GM23338 (cell line): ENCODE data around the gene TSHB. TPM values are rescaled to one million over a fixed set of nuclear protein-coding genes. Genes with fewer than 3 reads are reported as not detected.

Source experiments
- ATAC-seq: fragments of 200-7000 bp; cut with Tn5 transposase; 3 replicates; pipeline ENCODE4 v1.9.1; 2020
- DNase-seq: peaks from one replicate; pipeline ENCODE4 v3.0.0-alpha.2; 2015; ENCODE audit warnings: low spot score
- H2AFZ ChIP-seq: fragments of 200-600 bp; sonication (generic); 2 replicates; pipeline ENCODE4 v1.8.0; 2016; ENCODE audit warnings: antibody characterized with exemption, mild to moderate bottlenecking, moderate library complexity
- H3F3A ChIP-seq: fragments of 200-600 bp; sonication (generic); replicated peaks from 2 replicates; pipeline ENCODE4 v1.8.0; 2017; ENCODE audit warnings: antibody characterized with exemption, mixed run types, low read depth
- H3K27ac ChIP-seq: fragments of 200-600 bp; sonication (generic); 2 replicates; pipeline ENCODE4 v1.6.1; 2016; ENCODE audit warnings: low read depth
- H3K27me3 ChIP-seq: fragments of 200-600 bp; sonication (generic); 2 replicates; pipeline ENCODE4 v1.8.0; 2016; ENCODE audit warnings: mild to moderate bottlenecking, mixed run types, moderate library complexity; ENCODE audit not compliant: insufficient read depth
- H3K36me3 ChIP-seq: fragments of 200-600 bp; sonication (generic); 2 replicates; pipeline ENCODE4 v1.8.0; 2016; ENCODE audit warnings: mild to moderate bottlenecking; ENCODE audit not compliant: insufficient read depth
- H3K4me1 ChIP-seq: fragments of 200-600 bp; sonication (generic); 2 replicates; pipeline ENCODE4 v1.8.0; 2016; ENCODE audit warnings: mild to moderate bottlenecking, moderate library complexity; ENCODE audit not compliant: insufficient read depth
- H3K4me2 ChIP-seq: fragments of 200-600 bp; sonication (generic); 2 replicates; pipeline ENCODE4 v1.7.1; 2017; ENCODE audit warnings: mixed run types
- H3K4me3 ChIP-seq: fragments of 200-600 bp; sonication (generic); 2 replicates; pipeline ENCODE4 v1.6.1; 2016; ENCODE audit warnings: mixed run types
- H3K79me2 ChIP-seq: fragments of 200-600 bp; sonication (generic); replicated peaks from 2 replicates; pipeline ENCODE4 v1.8.0; 2017; ENCODE audit warnings: mild to moderate bottlenecking; ENCODE audit not compliant: insufficient read depth
- H3K9me2 ChIP-seq: fragments of 200-600 bp; sonication (generic); 2 replicates; pipeline ENCODE4 v1.8.0; 2017; ENCODE audit not compliant: insufficient read depth
- H4K20me1 ChIP-seq: fragments of 200-600 bp; sonication (generic); replicated peaks from 2 replicates; pipeline ENCODE4 v1.8.0; 2017; ENCODE audit warnings: mild to moderate bottlenecking; ENCODE audit not compliant: insufficient read depth
- H3K27ac Mint-ChIP-seq: 2 replicates; pipeline ENCODE4 v1.8.0; 2020; ENCODE audit warnings: inconsistent platforms, mild to moderate bottlenecking, moderate library complexity, mixed read lengths
- H3K27me3 Mint-ChIP-seq: 3 replicates; pipeline ENCODE4 v1.8.0; 2022; ENCODE audit warnings: low read depth, mild to moderate bottlenecking, moderate library complexity, mixed read lengths, inconsistent platforms; ENCODE audit not compliant: insufficient read depth, poor library complexity
- H3K36me3 Mint-ChIP-seq: 3 replicates; pipeline ENCODE4 v1.8.0; 2021; ENCODE audit warnings: low read depth, mild to moderate bottlenecking, inconsistent platforms, moderate library complexity, mixed read lengths
- H3K4me1 Mint-ChIP-seq: 3 replicates; pipeline ENCODE4 v1.8.0; 2020; ENCODE audit warnings: mild to moderate bottlenecking, inconsistent platforms, mixed read lengths
- H3K4me3 Mint-ChIP-seq: 3 replicates; pipeline ENCODE4 v1.8.0; 2021; ENCODE audit warnings: moderate library complexity, mild to moderate bottlenecking, inconsistent platforms, mixed read lengths
- H3K9me3 Mint-ChIP-seq: 3 replicates; pipeline ENCODE4 v1.8.0; 2020; ENCODE audit warnings: moderate library complexity, mild to moderate bottlenecking, inconsistent platforms, mixed read lengths
- CREB1 ChIP-seq: fragments of 250-450 bp; sonication (Bioruptor Pico); IDR thresholded peaks from 2 replicates; pipeline ENCODE4 v1.5.0; 2020; ENCODE audit warnings: low read depth, mild to moderate bottlenecking, moderate library complexity
- EZH2 ChIP-seq: fragments of 200-600 bp; sonication (generic); IDR thresholded peaks from one replicate; pipeline ENCODE4 v1.8.0; 2017; ENCODE audit warnings: antibody characterized with exemption, mild to moderate bottlenecking, low read depth; ENCODE audit not compliant: unreplicated experiment
- EZH2phosphoT487 ChIP-seq: fragments of 200-600 bp; sonication (generic); IDR thresholded peaks from one replicate; pipeline ENCODE4 v1.8.1; 2018; ENCODE audit warnings: antibody characterized with exemption; ENCODE audit not compliant: unreplicated experiment
- JUNB ChIP-seq: IDR thresholded peaks from one replicate; pipeline ENCODE4 v1.6.1; 2016; ENCODE audit warnings: antibody characterized with exemption; ENCODE audit not compliant: unreplicated experiment
- NANOG ChIP-seq: IDR thresholded peaks from 2 replicates; pipeline ENCODE4 v1.6.1; 2016; ENCODE audit warnings: antibody characterized with exemption, borderline replicate concordance
- POLR2AphosphoS5 ChIP-seq: IDR thresholded peaks from 2 replicates; pipeline ENCODE4 v1.6.1; 2016; ENCODE audit warnings: antibody characterized with exemption, low read depth
- STAT1 ChIP-seq: IDR thresholded peaks from one replicate; pipeline ENCODE4 v1.6.1; 2016; ENCODE audit warnings: antibody characterized with exemption; ENCODE audit not compliant: unreplicated experiment
- ZNF114 ChIP-seq: fragments of 250-450 bp; sonication (Bioruptor Pico); IDR thresholded peaks from 2 replicates; pipeline ENCODE4 v1.5.0; 2020; ENCODE audit warnings: mild to moderate bottlenecking, moderate library complexity
- ZNF331 ChIP-seq: fragments of 250-450 bp; sonication (Bioruptor Pico); IDR thresholded peaks from 2 replicates; pipeline ENCODE4 v1.5.0; 2020; ENCODE audit warnings: low read depth, mild to moderate bottlenecking, moderate library complexity
- ZNF462 ChIP-seq: fragments of 250-450 bp; sonication (Bioruptor Pico); IDR thresholded peaks from 2 replicates; pipeline ENCODE4 v1.5.0; 2020; ENCODE audit warnings: mild to moderate bottlenecking, moderate library complexity
- polyA plus RNA-seq: library from polyadenylated mRNA; unstranded; fragments of >200 nt; fragmentation: Nextera tagmentation; extraction: Ambion mirVana; gene quantifications from 2 replicates; pipeline ENCODE4 v1.2.1, GENCODE V29; 2016
- total RNA-seq: library from RNA; depleted of rRNA; stranded (reverse); fragments of >200 nt; shearing (Covaris generic); gene quantifications from 2 replicates; pipeline ENCODE4 v1.2.3, GENCODE V29; 2014
- TF ChIP-seq, protein P1 (sequence below): IDR thresholded peaks from one replicate; pipeline ENCODE4 v1.6.1; 2018; ENCODE audit warnings: antibody characterized with exemption; ENCODE audit not compliant: unreplicated experiment
- TF ChIP-seq, protein P2 (sequence below): IDR thresholded peaks from 2 replicates; pipeline ENCODE4 v1.6.1; 2016; ENCODE audit warnings: antibody characterized with exemption
- TF ChIP-seq, protein P3 (sequence below), 2 experiments: fragments of 200-600 bp in 1 of 2; sonication (generic) in 1 of 2; conservative IDR thresholded peaks; 2 replicates each; pipeline versions ENCODE4 v1.5.1 to v1.6.1; 2016 to 2017; ENCODE audit warnings: antibody characterized with exemption in 2 of 2, low read depth in 2 of 2, mild to moderate bottlenecking in 2 of 2, moderate library complexity in 1 of 2

Gene TSHB
- total and polyA plus RNA-seq, 2 experiments from 2014 or later: not detected

DNA sequence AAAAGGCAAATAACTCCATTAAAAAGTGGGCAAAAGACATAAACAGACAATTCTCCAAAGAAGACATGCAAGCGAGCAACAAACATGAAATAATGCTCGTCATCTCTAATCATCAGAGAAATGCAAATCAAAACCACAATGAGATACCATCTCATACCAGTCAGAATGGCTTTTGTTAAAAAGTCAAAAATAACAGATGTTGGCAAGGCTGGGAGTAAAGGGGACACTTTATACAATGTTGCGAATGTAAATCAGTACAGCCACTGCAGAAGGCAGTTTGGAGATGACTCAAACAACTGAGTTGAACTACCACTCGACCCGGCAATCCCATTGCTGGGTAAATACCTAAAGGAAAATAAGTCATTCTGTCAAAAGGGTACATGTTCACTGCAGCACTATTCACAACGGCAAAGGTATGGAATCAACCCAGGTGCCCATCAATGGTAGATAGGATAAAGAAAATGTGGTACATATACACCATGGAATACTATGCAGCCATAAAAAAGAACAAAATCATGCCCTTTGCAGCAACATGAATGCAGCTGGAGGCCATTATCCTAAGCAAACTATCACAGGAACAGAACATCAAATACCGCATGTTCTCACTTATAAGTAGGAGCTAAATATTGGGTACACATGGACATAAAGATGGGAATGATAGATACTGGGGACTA lies 33.7 kb downstream of the TSHB start (continued):
- no peak for TF ChIP-seq STAT1

DNA sequence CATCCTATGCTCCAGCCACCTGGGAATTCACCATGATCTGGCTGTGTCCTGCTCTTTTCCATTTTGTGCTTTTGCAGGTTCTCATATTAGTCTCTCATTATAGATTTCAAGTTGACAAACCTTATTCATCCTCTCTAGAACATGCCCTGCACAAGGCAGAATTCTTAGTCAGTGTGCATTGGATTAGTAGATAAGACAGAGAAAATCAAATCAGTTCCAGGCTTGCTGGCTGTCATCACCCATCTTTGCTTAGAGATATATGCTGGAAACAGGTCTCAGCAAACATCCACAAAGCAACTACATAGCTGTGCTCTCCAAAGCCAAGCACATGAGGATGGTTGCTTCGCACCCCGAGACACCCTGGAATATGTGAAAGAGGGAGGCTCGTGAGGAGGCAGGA lies 34.8 kb downstream of the TSHB start:
- H3K27me3 Mint-ChIP-seq: peaks cover 2% of the 10 kb centered on the region
- ATAC-seq: no peak
- no peak overlapping the region for H3K27ac ChIP-seq

More for the DNA sequence above, 34.8 kb downstream of the TSHB start:
- TF ChIP-seq STAT1: no peak
- TF ChIP-seq POLR2AphosphoS5: no peak
- TF ChIP-seq EZH2phosphoT487: no peak
- TF ChIP-seq, protein P1, sequence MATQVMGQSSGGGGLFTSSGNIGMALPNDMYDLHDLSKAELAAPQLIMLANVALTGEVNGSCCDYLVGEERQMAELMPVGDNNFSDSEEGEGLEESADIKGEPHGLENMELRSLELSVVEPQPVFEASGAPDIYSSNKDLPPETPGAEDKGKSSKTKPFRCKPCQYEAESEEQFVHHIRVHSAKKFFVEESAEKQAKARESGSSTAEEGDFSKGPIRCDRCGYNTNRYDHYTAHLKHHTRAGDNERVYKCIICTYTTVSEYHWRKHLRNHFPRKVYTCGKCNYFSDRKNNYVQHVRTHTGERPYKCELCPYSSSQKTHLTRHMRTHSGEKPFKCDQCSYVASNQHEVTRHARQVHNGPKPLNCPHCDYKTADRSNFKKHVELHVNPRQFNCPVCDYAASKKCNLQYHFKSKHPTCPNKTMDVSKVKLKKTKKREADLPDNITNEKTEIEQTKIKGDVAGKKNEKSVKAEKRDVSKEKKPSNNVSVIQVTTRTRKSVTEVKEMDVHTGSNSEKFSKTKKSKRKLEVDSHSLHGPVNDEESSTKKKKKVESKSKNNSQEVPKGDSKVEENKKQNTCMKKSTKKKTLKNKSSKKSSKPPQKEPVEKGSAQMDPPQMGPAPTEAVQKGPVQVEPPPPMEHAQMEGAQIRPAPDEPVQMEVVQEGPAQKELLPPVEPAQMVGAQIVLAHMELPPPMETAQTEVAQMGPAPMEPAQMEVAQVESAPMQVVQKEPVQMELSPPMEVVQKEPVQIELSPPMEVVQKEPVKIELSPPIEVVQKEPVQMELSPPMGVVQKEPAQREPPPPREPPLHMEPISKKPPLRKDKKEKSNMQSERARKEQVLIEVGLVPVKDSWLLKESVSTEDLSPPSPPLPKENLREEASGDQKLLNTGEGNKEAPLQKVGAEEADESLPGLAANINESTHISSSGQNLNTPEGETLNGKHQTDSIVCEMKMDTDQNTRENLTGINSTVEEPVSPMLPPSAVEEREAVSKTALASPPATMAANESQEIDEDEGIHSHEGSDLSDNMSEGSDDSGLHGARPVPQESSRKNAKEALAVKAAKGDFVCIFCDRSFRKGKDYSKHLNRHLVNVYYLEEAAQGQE: no peak
- no peak for TF ChIP-seq ZNF114 (CRISPR knock-in tag)
- no peak for TF ChIP-seq ZNF462
- no peak for TF ChIP-seq NANOG
- no peak for TF ChIP-seq CREB1 (CRISPR knock-in tag)
- no peak for TF ChIP-seq EZH2
- TF ChIP-seq, protein P2, sequence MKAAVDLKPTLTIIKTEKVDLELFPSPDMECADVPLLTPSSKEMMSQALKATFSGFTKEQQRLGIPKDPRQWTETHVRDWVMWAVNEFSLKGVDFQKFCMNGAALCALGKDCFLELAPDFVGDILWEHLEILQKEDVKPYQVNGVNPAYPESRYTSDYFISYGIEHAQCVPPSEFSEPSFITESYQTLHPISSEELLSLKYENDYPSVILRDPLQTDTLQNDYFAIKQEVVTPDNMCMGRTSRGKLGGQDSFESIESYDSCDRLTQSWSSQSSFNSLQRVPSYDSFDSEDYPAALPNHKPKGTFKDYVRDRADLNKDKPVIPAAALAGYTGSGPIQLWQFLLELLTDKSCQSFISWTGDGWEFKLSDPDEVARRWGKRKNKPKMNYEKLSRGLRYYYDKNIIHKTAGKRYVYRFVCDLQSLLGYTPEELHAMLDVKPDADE: no peak
- no peak for TF ChIP-seq JUNB
- no peak for TF ChIP-seq ZNF331 (CRISPR knock-in tag)
- TF ChIP-seq, protein P3, sequence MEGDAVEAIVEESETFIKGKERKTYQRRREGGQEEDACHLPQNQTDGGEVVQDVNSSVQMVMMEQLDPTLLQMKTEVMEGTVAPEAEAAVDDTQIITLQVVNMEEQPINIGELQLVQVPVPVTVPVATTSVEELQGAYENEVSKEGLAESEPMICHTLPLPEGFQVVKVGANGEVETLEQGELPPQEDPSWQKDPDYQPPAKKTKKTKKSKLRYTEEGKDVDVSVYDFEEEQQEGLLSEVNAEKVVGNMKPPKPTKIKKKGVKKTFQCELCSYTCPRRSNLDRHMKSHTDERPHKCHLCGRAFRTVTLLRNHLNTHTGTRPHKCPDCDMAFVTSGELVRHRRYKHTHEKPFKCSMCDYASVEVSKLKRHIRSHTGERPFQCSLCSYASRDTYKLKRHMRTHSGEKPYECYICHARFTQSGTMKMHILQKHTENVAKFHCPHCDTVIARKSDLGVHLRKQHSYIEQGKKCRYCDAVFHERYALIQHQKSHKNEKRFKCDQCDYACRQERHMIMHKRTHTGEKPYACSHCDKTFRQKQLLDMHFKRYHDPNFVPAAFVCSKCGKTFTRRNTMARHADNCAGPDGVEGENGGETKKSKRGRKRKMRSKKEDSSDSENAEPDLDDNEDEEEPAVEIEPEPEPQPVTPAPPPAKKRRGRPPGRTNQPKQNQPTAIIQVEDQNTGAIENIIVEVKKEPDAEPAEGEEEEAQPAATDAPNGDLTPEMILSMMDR (conservative IDR thresholded peaks at IDR 0.05; ENCODE audit: low read depth in 2 of 2): no peak
- H2AFZ ChIP-seq: no peak overlapping the region
- H3K36me3 ChIP-seq: no peaks in the 10 kb centered on the region
- H3K4me3 Mint-ChIP-seq: no peak overlapping the region
- no peaks in the 10 kb centered on the region for H3K4me1 Mint-ChIP-seq
- H3K4me2 ChIP-seq: no peak overlapping the region
- no peaks in the 10 kb centered on the region for H3K4me1 ChIP-seq
- H3F3A ChIP-seq: no peaks in the 10 kb centered on the region
- no peak overlapping the region for H3K27ac Mint-ChIP-seq
- H3K27me3 ChIP-seq: no peaks in the 10 kb centered on the region
- peaks cover 3% of the 10 kb centered on the region; the same call in 1 of the 3 replicates for H3K36me3 Mint-ChIP-seq
- H3K9me2 ChIP-seq: no peaks in the 10 kb centered on the region
- no peaks in the 10 kb centered on the region for H3K79me2 ChIP-seq
- no peak for DNase-seq
- H3K9me3 Mint-ChIP-seq: no peaks in the 10 kb centered on the region
- no peak overlapping the region for H3K4me3 ChIP-seq
- H4K20me1 ChIP-seq: no peaks in the 10 kb centered on the region
